GM11168 (cell line): ENCODE results near the gene FBLN7.

Experiments
- in situ Hi-C: fragments of 300-500 bp; cut with MboI; formaldehyde crosslinking; loops from one replicate; pipeline ENCODE4 v1.12.0; 2022; ENCODE audit warnings: low sequenced_read_pairs; ENCODE audit not compliant: unreplicated experiment

Gene FBLN7

GRCh38 chr2:112217854-112218253, 79.7 kb downstream of the FBLN7 start:
- in situ Hi-C loops, result no loop called here

DNA sequence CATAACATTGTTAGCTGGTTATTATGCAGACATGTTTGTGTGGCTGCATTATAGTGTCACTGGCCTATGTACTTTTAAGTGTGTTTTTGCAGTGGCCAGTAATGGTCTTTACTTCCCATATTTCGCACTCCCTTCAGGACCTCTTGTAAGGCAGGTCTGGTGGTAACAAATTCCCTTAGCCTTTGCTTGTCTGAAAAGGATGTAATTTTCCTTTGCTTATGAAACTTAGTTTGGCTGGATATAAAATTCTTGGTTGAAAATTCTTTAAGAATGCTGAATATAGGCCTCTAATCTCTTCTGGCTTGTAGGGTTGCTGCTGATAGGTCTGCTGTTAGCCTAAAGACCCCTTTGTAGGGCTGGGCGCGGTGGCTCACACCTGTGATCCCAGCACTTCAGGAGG, 82.0 kb downstream of the FBLN7 start:
- in situ Hi-C loops, result no loop called here

GRCh38 chr2:112220831-112221230, 82.6 kb downstream of the FBLN7 start:
- in situ Hi-C loops, result no loop called here

DNA sequence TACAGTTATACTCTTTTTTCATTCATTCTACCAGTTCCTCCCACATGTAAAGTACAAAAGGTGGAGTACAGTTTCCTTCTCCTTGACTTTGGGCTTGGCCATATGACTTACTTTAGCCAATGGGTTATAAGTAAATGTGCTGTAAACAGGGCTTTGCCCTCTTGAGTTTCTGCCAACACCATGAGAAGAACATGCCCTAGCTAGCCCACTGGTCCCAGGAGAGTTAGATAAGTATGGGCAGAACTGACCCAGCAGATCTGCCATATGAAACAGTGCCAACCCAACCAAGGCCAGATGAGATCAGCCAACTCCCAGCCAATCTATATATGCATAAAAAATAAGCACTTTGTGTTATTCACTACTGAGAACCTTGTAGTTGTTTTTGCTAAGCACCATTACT, 91.2 kb downstream of the FBLN7 start:
- in situ Hi-C loops, result no loop called here

DNA sequence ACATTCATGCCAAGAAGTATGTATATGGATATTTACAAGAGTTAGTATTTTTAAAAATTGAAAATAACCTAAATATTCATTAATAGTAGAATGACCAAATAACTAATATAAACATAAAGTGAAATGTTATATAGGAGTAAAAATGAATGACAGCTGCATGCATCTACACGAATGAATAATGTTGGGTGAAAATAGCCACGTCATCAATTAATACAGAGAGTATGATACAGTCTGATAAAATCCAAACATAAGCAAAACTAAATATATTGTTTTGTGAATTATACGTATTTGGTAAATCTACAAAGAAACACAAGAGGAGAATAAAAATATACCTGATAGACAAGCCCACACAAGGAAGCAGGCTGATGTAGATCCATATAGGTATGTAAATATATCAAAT, 92.2 kb downstream of the FBLN7 start:
- in situ Hi-C loops, result no loop called here
